IPS-18c (cell line): ENCODE data around the gene EXOC3.
"Not testable (repeated sequence)": the region's sequence is repeated elsewhere in the genome, so short reads cannot be mapped to it uniquely, and the experiment has no call there.

Source experiments
- H3K4me3 ChIP-seq: 2 replicates; pipeline ENCODE4 v1.7.0; 2013; ENCODE audit warnings: low read depth, mild to moderate bottlenecking, low read length, moderate library complexity; ENCODE audit not compliant: insufficient read depth
- H3K9me3 ChIP-seq: one replicate; pipeline ENCODE4 v1.6.1; 2013; ENCODE audit warnings: mild to moderate bottlenecking, low read length, moderate library complexity; ENCODE audit not compliant: control insufficient read depth, insufficient read depth

Gene EXOC3

DNA sequence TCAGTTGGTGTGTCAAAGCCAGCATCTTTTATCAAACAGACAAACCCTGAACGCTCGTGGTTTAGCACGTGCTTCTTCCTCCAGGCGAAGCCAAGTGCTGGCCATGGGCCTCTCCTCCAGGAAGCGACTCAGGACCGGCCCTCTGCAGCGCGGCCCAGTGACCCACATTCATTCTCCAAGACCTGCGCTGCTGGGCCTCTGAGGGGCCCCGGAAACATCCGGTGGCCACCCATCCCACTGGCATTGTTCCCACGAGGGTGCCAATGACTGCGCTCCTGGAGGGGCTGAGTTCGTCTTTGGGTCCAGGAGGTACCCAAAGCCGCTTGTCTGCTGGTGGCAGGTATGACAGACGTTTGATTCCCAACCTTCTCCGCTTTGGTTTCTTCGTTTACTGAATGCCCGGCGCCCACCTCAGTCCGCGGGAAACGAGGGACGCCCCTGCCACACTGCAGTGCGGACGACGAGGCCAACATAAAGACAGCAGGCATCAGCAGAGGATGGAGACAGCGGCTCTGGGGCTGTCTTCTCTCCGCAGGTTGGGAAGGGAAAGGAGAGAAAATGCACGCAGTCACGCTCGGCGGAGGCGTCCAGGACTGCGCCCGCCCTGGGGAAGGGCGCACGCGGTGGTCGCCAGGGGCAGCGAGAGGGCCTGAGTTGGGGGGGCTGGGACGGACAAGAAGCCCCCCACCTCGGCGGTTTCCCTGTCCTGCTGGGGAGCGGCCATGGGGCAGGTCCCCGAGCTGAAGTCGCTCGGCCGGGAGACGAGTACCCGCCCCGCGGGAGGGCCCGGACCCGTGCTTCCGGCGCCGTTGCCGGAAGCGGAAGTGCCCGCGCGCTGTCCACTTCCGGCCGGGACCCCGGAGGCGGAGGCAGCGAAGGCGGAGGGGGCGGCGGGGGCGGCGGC, at the start of gene EXOC3:
TSS of gene EXOC3 (plus strand) at position 842 of the 904 bp plus-strand sequence. CDS start 3,030 bp downstream, outside the sequence.
- H3K9me3 ChIP-seq: no peaks in the 10 kb centered on the region
- H3K4me3 ChIP-seq: peak within 1 kb of the TSS; percentile 86

DNA sequence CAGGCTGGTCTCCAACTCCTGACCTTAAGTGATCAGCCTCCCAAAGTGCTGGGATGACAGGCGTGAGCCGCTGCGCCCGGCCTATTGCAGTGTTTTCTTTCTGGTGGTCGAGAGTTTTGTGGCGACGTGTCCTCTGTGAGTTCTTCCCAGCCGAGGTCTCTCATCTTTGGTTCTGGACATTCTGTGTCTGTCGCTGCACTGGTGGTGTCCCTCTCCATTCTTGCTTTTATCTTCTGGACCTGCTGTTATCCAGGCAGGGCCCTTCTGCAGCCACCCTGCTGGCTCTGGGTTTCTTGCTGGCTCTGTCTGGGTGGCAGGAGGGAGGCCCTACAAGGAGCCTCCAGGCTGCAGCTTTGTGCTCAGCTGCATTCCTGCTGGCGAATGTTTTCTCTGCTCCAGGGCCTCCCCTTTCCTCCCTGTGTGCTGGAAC, 49.1 kb upstream of the EXOC3 start:
- Histone ChIP-seq H3K9me3 (no peaks in the 10 kb centered on the region), H3K4me3 (no peak overlapping the region)

DNA sequence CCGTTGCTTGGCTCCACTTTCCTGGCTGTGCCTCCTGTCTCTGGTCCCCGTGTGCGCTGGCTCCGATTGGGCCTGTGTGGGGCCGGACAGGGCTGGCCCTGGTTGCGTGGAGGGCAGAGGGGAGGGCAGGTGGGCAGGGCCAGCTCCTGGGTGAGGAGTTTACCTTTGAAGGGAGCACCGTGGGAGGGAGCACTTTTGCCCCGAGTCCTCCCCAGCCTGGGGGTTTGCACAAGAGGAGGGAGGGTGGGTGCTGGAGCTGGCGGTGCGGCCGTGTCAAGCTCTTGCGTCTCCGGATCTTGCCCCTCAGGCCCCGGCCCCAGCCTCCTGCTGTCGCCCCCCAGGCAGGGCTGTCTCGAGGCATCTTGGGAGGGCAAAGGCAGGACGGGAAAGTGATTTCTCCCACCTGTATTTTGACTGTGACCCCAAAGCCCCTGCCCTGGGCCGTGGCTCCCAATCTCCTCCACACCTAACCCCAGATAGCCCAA, 48.3 kb upstream of the EXOC3 start:
- no peak overlapping the region for H3K4me3 ChIP-seq
- no peaks in the 10 kb centered on the region for H3K9me3 ChIP-seq

DNA sequence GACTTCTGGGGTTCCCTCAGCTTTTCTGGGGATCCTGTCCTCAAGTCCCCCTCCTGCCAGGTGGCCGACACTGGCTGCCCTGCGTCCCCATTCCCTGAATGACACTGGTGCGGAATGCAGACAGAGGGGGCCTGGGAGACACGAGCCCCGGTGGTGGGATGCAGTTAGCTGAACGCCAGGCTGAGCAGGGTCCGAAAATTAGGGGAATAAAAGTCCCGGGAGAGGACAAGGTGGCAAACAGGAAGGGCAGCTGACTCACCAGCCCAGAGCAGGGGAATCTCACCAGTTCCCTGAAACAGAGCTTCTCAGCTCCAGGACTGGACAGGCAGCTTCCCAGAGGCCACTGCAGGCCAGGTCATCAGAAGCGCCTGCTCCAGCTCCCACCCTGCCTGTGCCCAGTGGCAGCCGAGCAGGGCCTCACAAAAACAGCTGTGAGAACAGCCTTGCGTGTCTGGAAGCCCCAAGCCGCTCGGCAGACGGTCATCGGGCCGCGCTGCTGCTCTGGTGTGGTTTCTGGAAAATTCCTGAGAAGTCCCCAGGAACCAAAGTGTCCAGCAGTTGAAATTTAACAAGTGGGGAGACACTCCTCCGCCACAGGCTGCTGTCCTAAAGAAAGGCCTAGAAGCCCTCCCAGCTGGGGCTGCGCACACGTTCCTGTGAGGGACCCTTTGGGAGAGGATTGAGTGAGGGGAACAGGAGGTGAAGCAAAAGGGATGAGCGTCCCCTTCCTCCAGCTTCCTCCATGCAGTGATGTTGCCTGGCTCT, 47.6 kb upstream of the EXOC3 start:
- Histone ChIP-seq H3K4me3 (no peak overlapping the region), H3K9me3 (no peaks in the 10 kb centered on the region)

DNA sequence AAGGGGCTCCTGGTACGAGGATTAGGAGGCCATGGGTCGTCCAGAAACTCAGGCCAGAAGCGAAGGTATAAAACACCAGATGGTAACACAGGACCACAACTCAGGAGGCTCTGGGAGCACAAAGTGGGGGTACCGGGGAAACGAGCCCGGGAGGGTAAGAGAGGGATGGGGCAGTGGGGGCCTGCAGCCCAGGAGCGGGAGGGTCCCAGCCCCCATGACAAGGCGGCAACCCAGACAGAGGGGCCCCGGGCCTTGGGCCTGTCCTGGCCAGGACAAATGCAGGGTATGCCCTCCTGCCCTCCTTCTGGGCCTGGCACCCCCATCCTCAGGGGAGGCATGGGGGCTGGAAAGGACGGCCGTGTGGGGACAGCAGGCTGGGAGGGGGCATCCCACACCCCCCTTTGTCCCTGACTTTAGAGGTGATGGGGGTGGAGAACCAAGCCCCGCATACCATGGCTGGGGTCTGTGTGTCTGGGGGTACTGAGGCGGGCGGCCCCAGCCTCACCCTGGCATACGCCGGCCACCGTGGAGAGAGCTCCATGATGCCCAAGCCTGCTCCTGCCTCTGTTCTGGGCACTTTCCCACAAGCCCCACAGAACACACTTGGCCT, 47.0 kb upstream of the EXOC3 start:
- H3K9me3 ChIP-seq: no peaks in the 10 kb centered on the region
- no peak overlapping the region for H3K4me3 ChIP-seq

- Histone ChIP-seq H3K4me3 (no peak overlapping the region), H3K9me3 (no peaks in the 10 kb centered on the region)
Observed at GRCh38 chr5:396531-396961, 46.4 kb upstream of the EXOC3 start.

DNA sequence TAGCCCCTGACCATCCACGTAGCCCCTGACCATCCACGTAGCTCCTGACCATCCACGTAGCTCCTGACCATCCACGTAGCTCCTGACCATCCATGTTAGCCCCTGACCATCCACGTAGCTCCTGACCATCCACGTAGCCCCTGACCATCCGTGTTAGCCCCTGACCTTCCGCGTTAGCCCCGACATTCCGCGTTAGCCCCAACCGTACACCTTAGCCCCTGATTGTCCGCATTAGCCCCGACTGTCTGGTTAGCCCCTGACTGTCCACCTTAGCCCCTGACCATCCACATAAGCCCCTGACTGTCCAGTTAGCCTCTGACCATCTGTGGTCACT, 44.9 kb upstream of the EXOC3 start:
- H3K4me3 ChIP-seq, H3K9me3 ChIP-seq: not testable (repeated sequence)

DNA sequence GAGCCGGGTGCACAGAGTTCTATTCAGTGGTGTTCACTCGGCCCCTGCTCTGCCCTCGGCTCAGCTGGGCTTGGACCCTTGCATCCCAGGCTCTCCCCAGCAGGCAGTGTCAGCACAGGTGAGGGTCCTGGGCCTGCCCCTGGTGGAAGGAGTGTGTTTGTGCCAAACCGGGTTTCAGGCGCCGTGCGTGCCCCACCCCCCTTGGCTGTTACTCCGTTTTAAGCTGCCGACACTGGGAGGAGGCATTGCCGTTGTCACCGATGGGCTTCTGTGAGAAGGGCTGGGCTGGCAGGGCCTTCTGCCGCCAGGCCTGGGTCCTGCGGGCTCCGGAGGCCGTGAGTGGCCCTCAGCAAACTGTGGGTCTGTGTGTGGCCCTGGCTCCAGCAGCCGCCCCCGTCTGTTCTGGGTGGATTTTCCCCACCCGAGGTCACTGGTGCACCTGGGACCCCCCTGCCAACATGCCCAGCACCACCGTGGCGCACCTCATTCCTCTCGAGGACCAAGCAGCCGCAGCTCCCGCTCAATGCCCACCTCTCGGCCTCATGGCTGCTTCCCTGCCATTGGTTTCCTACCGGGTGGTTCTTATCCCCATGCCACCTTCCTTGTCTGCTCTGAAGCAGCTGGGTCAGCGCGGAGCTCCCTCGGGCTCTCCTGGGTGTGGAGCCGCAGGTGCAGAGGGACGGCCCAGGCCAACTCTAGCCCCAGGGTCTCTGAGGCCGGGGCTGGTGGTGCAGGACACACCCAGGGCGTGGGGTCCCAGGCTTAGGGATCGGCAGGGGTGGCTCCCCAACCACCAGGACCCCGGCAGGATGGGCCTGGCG, 44.3 kb upstream of the EXOC3 start:
- no peak overlapping the region for H3K4me3 ChIP-seq
- peaks cover 2% of the 10 kb centered on the region for H3K9me3 ChIP-seq

DNA sequence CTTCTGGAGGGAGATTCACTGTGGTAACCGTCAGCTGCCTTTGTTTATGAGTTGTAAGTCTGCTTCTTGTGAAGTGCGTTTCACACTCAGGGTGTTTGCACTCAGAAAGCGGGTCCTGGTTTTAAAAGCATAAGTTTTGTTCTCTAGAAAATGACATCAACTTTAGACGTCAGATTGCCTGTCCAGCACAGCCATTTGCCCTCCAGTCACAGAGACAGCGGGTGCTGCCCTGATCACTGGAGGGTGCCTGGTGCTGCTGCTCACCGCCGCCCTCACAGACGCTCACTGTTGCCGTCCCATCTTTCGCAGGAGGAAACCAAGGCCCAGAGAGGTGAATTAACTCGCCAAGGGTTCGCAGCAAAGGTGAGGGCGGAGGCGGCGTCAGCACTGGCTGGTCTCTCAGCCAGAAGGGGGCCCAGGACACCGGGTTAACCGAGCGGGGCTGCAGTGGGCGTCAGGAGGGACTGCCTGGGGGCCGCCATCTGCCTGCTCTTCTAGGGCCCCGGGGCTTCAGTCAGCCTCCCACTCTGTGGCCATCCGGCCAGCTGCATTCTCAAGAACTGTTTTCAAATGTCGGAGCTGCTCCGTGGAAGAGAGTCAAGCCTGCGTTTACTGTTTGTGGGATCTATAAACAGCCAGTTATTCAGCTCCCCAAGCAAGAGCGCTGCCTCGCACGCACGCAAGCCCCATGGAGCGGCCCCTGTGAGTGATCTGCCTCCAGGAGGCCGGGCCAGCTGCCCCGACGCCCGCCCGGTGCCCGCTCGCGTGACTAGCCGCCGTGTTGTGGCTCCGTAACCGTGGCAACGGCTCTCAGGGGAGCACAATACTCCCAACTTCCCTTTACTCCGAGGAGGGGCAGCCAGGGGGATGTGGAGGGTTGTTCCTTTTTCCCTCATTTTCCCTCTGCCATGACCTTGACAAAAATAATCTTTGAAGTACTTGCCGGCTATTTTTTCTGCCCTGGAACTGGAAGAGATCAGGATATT, 43.4 kb upstream of the EXOC3 start:
- no peak overlapping the region for H3K4me3 ChIP-seq
- peaks cover 2% of the 10 kb centered on the region for H3K9me3 ChIP-seq

DNA sequence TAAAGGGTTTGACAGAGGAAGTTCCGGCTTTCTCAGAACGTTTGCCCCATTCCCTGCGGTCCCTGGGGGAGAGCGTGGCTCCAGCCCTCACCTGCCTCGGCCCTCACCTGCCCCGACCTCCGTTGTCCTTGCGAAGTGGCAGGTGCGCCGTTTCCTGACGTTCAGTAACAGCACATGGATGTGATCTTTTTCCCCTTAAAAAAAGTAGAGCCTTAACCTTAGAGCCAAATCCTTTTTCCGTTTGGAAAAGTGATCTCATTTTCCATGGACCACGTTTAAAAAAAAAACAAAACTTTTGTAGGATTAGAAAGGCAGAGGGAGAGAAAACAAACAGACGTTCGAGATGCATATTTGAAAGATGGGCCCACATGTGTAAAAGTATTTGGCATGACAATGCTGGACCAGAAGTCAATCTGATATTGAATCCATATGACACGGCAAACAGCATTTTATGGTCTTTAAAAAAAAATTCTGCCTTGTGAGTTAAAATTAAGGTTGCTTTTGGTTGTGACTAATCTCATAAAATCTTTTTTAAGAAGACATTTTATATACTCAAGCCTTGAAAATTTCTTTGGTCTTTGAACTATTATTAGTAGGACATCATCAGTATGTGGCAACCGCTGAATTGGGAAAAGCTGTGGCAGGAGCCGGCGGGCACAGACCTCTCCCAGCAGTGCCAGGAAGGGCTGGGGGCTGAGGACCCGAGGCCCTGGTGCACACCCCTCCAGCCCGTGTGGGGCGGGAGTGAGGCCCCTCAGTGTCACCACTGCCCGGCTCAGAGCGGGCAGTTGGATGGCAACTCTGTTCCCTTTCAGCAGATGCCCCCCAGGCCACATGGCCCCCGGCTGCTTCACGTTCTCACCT, 42.5 kb upstream of the EXOC3 start:
- no peak overlapping the region for H3K4me3 ChIP-seq

GRCh38 chr5:401146-402034, 41.6 kb upstream of the EXOC3 start:
- Histone ChIP-seq H3K9me3 (peaks cover 2% of the 10 kb centered on the region), H3K4me3 (no peak overlapping the region)

More for the DNA sequence above, 42.5 kb upstream of the EXOC3 start:
- peaks cover 2% of the 10 kb centered on the region for H3K9me3 ChIP-seq

- H3K9me3 ChIP-seq, H3K4me3 ChIP-seq: not testable (repeated sequence)
Observed at GRCh38 chr5:402219-402614, 40.8 kb upstream of the EXOC3 start.

DNA sequence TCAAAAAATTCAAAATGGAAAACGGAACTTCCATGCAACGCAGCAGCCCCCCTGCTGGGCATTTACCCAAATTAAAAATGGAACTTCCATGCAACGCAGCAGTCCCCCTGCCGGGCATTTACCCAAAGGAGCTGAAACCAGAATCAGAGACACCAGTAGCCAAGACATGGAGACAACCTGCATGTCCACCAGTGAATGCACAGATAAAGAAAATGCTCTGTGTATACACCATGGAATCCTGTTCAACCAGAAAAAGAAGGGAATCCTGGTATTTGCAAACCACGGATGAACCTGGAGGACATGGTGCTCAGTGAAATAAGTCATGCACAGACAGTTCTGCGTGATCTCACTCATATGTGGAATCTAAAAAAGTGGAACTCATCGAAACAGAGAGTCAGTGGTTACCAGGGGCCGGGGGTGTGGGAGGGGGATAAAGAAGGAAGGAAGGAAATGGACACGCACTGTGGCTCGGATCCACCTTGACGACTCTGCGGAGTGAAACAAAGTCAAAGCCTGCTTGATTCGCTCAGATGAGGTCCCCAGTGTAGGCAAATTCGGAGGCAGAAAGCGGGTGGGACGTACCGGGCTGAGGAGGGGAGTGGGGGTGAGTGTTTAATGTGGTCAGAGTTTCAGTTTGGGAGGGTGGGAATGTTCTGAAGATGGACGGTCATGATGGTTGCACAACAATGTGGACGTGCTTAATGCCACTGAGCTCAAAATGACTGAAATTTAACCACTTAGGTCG, 40.2 kb upstream of the EXOC3 start:
- Histone ChIP-seq H3K9me3 (peaks cover 2% of the 10 kb centered on the region), H3K4me3 (no peak overlapping the region)

DNA sequence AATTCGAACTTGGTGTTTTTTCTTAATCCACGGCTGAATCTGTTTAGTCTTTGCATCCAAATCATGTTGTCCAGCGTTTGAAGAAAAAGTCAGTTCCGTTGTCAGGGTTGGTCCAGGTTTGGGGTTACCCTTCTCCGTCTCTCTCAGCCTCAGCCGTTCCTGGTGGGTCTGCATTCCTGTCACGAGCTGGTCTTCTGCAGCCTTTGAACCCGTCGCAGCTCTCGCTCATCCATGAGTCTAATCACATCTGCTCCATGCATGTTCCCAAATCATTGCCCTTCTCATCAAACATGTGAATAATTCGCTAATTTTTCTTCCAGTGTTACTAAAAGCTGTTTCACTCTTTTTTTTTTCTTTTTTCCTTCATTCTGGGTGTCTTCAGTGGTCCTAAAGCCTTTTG, 39.0 kb upstream of the EXOC3 start:
- Histone ChIP-seq H3K4me3 (no peak overlapping the region), H3K9me3 (peaks cover 2% of the 10 kb centered on the region)
